DND-41 (cell line): ENCODE data around the gene XIRP2.

Experiments
- ATAC-seq: fragments of 200-7000 bp; cut with Tn5 transposase; 3 replicates; pipeline ENCODE4 v1.9.1; 2021; ENCODE audit warnings: low read depth; ENCODE audit not compliant: insufficient read depth
- DNase-seq: peaks from one replicate; pipeline ENCODE4 v3.0.0-alpha.2; 2020
- H2AFZ ChIP-seq: 2 replicates; pipeline ENCODE4 v1.6.0; 2012; ENCODE audit warnings: low read depth, low read length
- H3K27ac ChIP-seq: 2 replicates; pipeline ENCODE4 v1.5.1; 2012; ENCODE audit warnings: low read length, inconsistent platforms
- H3K27me3 ChIP-seq: fragments of 200-600 bp; sonication (generic); 2 replicates; pipeline ENCODE4 v1.6.0; 2012; ENCODE audit warnings: low read length, mild to moderate bottlenecking, inconsistent platforms; ENCODE audit not compliant: insufficient read depth, poor library complexity
- H3K36me3 ChIP-seq: 2 replicates; pipeline ENCODE4 v1.5.1; 2012; ENCODE audit warnings: low read length, inconsistent platforms; ENCODE audit not compliant: insufficient read depth
- H3K4me1 ChIP-seq: 2 replicates; pipeline ENCODE4 v1.5.1; 2012; ENCODE audit warnings: mild to moderate bottlenecking, low read length; ENCODE audit not compliant: insufficient read depth
- H3K4me2 ChIP-seq: 2 replicates; pipeline ENCODE4 v1.6.0; 2012; ENCODE audit warnings: mild to moderate bottlenecking, moderate library complexity, low read length, inconsistent platforms; ENCODE audit not compliant: insufficient read depth
- H3K4me3 ChIP-seq, 2 experiments: fragments of 200-600 bp in 1 of 2; shearing (Covaris generic) in 1 of 2; 2 replicates each; pipeline ENCODE4 v1.5.1; 2012 to 2016; ENCODE audit warnings: inconsistent platforms in 2 of 2, low read length in 2 of 2, mild to moderate bottlenecking in 2 of 2, low read depth in 1 of 2, moderate library complexity in 1 of 2
- H3K79me2 ChIP-seq: 2 replicates; pipeline ENCODE4 v1.6.0; 2012; ENCODE audit warnings: low read length, inconsistent platforms; ENCODE audit not compliant: insufficient read depth
- H3K9ac ChIP-seq: 2 replicates; pipeline ENCODE4 v1.6.0; 2012; ENCODE audit warnings: low read depth, mild to moderate bottlenecking, inconsistent platforms, low read length, moderate library complexity
- H3K9me3 ChIP-seq: 2 replicates; pipeline ENCODE4 v1.5.1; 2012; ENCODE audit warnings: low read length, moderate library complexity, mild to moderate bottlenecking, inconsistent platforms; ENCODE audit not compliant: insufficient read depth, severe bottlenecking
- H4K20me1 ChIP-seq: 2 replicates; pipeline ENCODE4 v1.6.0; 2012; ENCODE audit warnings: low read length; ENCODE audit not compliant: insufficient read depth
- CTCF ChIP-seq: IDR thresholded peaks from 2 replicates; pipeline ENCODE4 v1.5.1; 2012; ENCODE audit warnings: borderline replicate concordance, low read length, moderate library complexity, mild to moderate bottlenecking; ENCODE audit not compliant: poor library complexity, severe bottlenecking; ENCODE audit errors: extremely low read depth
- EZH2 ChIP-seq: IDR thresholded peaks from 3 replicates; pipeline ENCODE4 v1.6.1; 2012; ENCODE audit warnings: borderline replicate concordance, low read depth, mild to moderate bottlenecking, moderate library complexity, low read length, inconsistent platforms; ENCODE audit not compliant: severe bottlenecking

The XIRP2 gene

GRCh38 chr2:167048829-167049228 lies 160.5 kb downstream of the XIRP2 start:
- H3K4me2 ChIP-seq: no peak overlapping the region
- no peaks in the 10 kb centered on the region for H3K79me2 ChIP-seq
- H4K20me1 ChIP-seq: no peaks in the 10 kb centered on the region
- no peaks in the 10 kb centered on the region for H3K9me3 ChIP-seq
- H3K9ac ChIP-seq: no peak overlapping the region
- no peak overlapping the region for H3K4me3 ChIP-seq
- DNase-seq (no peak), ATAC-seq (no peak)
- no peaks in the 10 kb centered on the region for H3K36me3 ChIP-seq
- TF ChIP-seq EZH2 (no peak), CTCF (no peak)
- H3K27ac ChIP-seq: no peak overlapping the region
- no peaks in the 10 kb centered on the region for H3K4me1 ChIP-seq
- no peaks in the 10 kb centered on the region for H3K27me3 ChIP-seq
- no peak overlapping the region for H2AFZ ChIP-seq

- no peak overlapping the region for H3K27ac ChIP-seq
- no peaks in the 10 kb centered on the region for H4K20me1 ChIP-seq
- no peaks in the 10 kb centered on the region for H3K4me1 ChIP-seq
- no peaks in the 10 kb centered on the region for H3K27me3 ChIP-seq
- no peak overlapping the region for H3K4me3 ChIP-seq
- no peak overlapping the region for H2AFZ ChIP-seq
- H3K36me3 ChIP-seq: no peaks in the 10 kb centered on the region
- H3K9me3 ChIP-seq: no peaks in the 10 kb centered on the region
- TF ChIP-seq CTCF (no peak), EZH2 (no peak)
- H3K4me2 ChIP-seq: no peak overlapping the region
- DNase-seq (no peak), ATAC-seq (no peak)
- no peak overlapping the region for H3K9ac ChIP-seq
- H3K79me2 ChIP-seq: no peaks in the 10 kb centered on the region
Measured at GRCh38 chr2:167049659-167050058, 161.4 kb downstream of the XIRP2 start.

- TF ChIP-seq EZH2 (no peak), CTCF (no peak)
- no peaks in the 10 kb centered on the region for H3K9me3 ChIP-seq
Measured at GRCh38 chr2:167052825-167053224, 164.5 kb downstream of the XIRP2 start.

GRCh38 chr2:167054881-167055280 lies 166.6 kb downstream of the XIRP2 start:
- H3K36me3 ChIP-seq: no peaks in the 10 kb centered on the region
- no peak overlapping the region for H3K4me2 ChIP-seq
- TF ChIP-seq CTCF (no peak), EZH2 (no peak)
- no peak overlapping the region for H3K9ac ChIP-seq
- H4K20me1 ChIP-seq: no peaks in the 10 kb centered on the region
- no peak overlapping the region for H3K27ac ChIP-seq
- DNase-seq: no peak
- no peak overlapping the region for H3K4me3 ChIP-seq
- H3K9me3 ChIP-seq: no peaks in the 10 kb centered on the region
- ATAC-seq: no peak
- no peaks in the 10 kb centered on the region for H3K27me3 ChIP-seq
- no peak overlapping the region for H2AFZ ChIP-seq
- H3K4me1 ChIP-seq: no peaks in the 10 kb centered on the region
- H3K79me2 ChIP-seq: no peaks in the 10 kb centered on the region

More at GRCh38 chr2:167052825-167053224, 164.5 kb downstream of the XIRP2 start:
- H3K79me2 ChIP-seq: no peaks in the 10 kb centered on the region
- H3K36me3 ChIP-seq: no peaks in the 10 kb centered on the region
- H3K27ac ChIP-seq: no peak overlapping the region
- H4K20me1 ChIP-seq: no peaks in the 10 kb centered on the region
- H3K9ac ChIP-seq: no peak overlapping the region
- no peak for ATAC-seq
- no peak for DNase-seq
- H3K4me2 ChIP-seq: no peak overlapping the region
- no peaks in the 10 kb centered on the region for H3K27me3 ChIP-seq
- H2AFZ ChIP-seq: no peak overlapping the region
- no peak overlapping the region for H3K4me3 ChIP-seq
- no peaks in the 10 kb centered on the region for H3K4me1 ChIP-seq
